Right cardiac atrium (tissue), 5 donors: ENCODE measurements around the gene NOSIP. TPM values are rescaled to one million over a fixed set of nuclear protein-coding genes. Genes with fewer than 3 reads are reported as not detected.

Experiments used
- ATAC-seq, 2 donors: fragments of 200-7000 bp; cut with Tn5 transposase; one replicate each; pipeline versions ENCODE4 v1.8.0 to v1.9.1; 2020; ENCODE audit warnings: moderate library complexity in 2 of 2, mild to moderate bottlenecking in 1 of 2
- DNase-seq, 3 donors: peaks; one replicate each; pipeline ENCODE4 v3.0.0-alpha.2; 2020
- H3K27ac ChIP-seq: one replicate; pipeline ENCODE4 v1.5.1; 2013; ENCODE audit warnings: mild to moderate bottlenecking, low read length, control low read depth, moderate library complexity
- H3K27me3 ChIP-seq: one replicate; pipeline ENCODE4 v1.6.1; 2013; ENCODE audit not compliant: control insufficient read depth, insufficient read depth
- H3K4me1 ChIP-seq: one replicate; pipeline ENCODE4 v1.6.1; 2013; ENCODE audit warnings: low read length; ENCODE audit not compliant: control insufficient read depth, insufficient read depth
- H3K4me3 ChIP-seq: one replicate; pipeline ENCODE4 v1.5.1; 2013; ENCODE audit warnings: low read length, control low read depth
- H3K9me3 ChIP-seq: one replicate; pipeline ENCODE4 v1.6.1; 2013; ENCODE audit warnings: low read length; ENCODE audit not compliant: control insufficient read depth
- WGBS: extraction: QIAGEN DNeasy Blood & Tissue Kit; methylation state at CpG from one replicate; pipeline ENCODE4 v1.1.7; 2013; 5-methylcytosine and 5-hydroxymethylcytosine counted together
- intact Hi-C, 4 donors: fragments of 100-400 bp; cut with DNase I; formaldehyde crosslinking; loops; one replicate each; pipeline versions ENCODE4 v1.11.0 to v1.14.0; 2022 to 2023
- polyA plus RNA-seq: library from polyadenylated mRNA; stranded (reverse); fragments of 200-250 nt; gene quantifications from one replicate; pipeline ENCODE4 v1.2.3, GENCODE V29; 2013
- total RNA-seq, 4 donors: library from RNA; stranded (reverse); fragmentation: NEBNext Ultra II Directional; extraction: Animal tissue kit (Norgen Biotek cat#: 25700); gene quantifications; one replicate each; pipeline ENCODE4 v1.2.1, GENCODE V29; 2021
- donor health status: healthy with polysubstance abuse.
- donor health status: DM: no; HTN: yes; CAD: no.
- donor health status: DM: no; HTN: no; CAD: no.
- donor health status: DM: no; HTN: yes; CAD: no; lungs with severe emphysema.
- donor health status: DM: yes; HTN: yes; CAD: no.

NOSIP gene
- total and polyA plus RNA-seq, 5 donors = 46.1 to 57.7 (median 49.0) TPM

DNA sequence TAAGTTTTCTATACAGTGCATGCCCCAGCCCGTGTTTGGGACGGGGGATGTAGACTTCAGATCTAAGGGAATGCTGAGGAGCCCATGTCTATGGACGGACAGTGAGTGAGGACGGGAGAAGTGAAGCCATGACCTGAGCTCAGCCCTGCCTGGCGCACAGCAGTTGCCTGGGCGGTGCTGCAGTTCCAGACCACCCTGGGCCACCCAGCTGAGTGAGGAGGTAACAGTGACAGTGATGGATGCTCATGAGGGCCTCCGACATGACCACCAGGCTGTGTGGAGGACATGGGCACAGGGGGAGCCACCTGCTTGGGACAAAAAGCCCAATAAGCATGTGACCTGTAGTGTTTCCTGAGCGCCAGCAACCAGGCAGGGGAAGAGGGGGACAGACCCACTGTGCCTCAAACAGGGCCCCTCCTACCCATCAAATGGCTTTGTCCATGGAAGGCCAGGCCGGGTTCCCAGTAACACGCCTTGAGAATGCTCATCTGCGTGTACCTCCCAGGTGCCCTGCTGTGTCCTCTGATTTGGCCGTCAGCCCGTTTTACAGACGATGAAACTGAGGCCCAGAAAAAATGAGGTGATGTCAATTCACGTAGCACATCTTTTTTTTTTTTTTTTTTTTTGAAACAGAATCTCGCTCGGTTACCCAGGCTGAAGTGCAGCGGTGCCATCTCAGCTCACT is 22.6 kb downstream of the NOSIP start:
- no peak for ATAC-seq
- H3K27ac ChIP-seq = no peak overlapping the region

DNA sequence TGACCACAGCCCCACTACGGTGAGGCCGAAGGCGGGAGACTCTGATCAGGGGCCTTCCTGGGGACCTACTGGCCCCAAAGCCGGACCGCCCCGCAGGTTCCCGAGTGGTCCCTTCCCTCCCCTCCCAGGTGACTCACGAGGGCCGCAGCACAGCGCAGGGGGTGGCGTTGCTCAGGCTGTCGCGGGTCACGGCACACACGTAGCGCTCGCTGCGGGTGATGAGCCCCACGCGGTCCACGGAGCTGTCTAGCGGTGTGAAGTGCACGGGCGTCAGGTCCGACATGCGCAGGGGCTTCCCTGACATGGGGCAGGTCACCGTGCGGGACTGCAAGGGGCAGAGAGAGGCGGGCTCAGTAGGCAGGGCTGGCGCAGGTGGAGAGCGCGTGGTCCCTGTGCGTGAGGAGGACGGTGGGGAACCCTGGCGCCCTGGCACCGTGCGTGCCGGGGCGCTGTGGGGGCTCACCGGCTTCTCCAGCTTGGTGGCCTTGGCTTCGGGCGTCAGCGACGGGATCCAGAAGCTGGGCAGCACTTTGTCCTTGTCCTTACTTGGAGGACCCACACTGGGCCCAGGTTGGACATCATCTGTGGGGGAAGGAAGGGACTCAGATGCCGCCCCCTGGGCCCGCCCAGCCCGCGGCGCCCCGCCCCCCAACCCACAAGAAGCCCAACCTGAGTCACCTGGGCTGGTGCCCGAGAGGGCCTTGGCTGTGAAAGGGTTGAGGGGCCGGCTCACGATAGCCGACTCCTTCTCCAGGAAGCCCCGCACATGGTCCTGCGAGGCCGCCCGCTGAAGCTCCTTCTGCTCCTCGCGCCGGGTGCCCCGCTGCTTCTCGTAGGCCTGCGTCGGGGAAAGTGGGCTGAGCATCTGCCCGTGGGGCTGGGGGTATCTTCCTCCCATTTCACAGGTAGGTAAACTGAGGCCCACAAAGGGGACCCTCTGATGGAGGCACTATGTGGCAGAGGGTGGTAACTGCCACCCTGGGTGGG is 23.7 kb downstream of the NOSIP start:
- H3K27me3 ChIP-seq = no peaks in the 10 kb centered on the region
- H3K4me1 ChIP-seq = no peaks in the 10 kb centered on the region
- H3K27ac ChIP-seq = no peak overlapping the region
- ATAC-seq = peak in 1 of 2 donors; percentile 9
- whole genome bisulfite sequencing = 83% methylated on average over 66 of the region's 66 CpGs
- intact Hi-C loops = no loop called here
- H3K9me3 ChIP-seq = no peaks in the 10 kb centered on the region
- peak in 1 of 3 donors; percentile 69 for DNase-seq
- H3K4me3 ChIP-seq = no peak overlapping the region

More for the DNA sequence above, 22.6 kb downstream of the NOSIP start:
- intact Hi-C loops = no loop called here
- H3K4me3 ChIP-seq = no peak overlapping the region
- no peaks in the 10 kb centered on the region for H3K9me3 ChIP-seq
- no peak for DNase-seq
- H3K27me3 ChIP-seq = no peaks in the 10 kb centered on the region
- H3K4me1 ChIP-seq = no peaks in the 10 kb centered on the region
- WGBS = 93% methylated on average over 18 of the region's 18 CpGs

DNA sequence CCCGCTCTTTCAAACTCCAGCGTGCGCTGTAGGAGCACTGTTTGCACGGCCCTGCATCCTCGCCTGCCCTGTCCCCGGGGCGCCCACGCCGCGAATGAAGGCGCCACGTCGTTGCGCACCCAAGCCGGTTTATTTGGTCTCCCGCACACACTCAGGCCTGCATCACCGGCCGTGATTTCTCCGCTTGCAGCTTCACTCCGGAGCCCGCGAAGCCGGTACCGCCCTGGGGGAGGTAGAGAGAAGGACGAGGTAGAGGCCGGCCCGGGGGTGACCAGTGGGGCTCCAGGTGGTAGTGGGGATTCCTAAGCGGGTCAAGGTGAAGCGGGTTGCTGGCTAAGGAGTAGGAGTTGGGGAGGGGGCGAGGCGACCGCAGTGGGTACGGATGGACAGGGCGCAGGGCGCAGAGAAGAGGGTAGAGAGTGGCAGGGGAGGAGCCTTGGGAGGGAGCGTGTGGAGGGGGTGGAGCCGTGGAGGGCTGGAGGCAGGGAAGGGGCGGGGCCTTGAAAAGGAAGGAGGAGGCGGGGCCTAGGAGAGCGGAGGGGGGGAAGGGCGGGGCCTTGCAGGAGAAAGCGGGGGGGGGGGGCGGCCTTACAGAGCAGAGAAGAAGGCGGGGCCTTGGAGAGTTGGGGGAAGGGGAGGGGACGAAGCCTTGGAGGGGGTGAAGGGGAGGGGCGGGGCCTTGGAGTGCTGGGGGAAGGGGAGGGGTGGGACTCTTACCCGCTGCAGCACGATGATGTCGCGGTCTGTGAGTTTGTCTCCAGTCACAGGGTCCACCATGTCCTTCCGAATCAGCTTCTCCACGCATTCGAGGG is 24.6 kb downstream of the NOSIP start:
- peak; percentile 56 to 73 for ATAC-seq
- 83% methylated on average over 51 of the region's 53 CpGs for WGBS

DNA sequence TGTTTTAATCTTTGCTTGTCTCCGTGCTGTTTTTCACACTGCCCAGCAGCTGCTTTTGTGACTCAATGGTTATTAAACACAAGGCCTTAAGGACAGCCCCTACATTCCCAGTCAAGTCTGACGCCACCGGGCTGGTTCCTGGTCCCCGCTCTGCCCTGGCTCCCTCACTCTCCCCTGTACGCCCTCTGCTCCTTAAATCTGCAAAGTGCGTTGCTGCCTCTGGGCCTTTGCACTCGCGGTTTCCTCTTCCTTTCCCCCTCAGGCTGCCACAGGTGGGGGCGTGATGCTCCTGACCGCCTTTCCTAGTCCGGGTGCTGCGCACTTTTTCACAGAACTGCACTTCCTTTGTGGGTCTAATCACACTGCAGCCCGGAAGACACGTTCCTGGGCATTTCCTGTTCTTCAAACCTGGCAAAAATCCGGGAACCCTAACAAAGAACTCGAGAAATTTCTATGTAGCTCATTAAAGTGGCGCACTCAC is 25.6 kb downstream of the NOSIP start:
- H3K27ac ChIP-seq = no peak overlapping the region
- WGBS = 65% methylated on average over 17 of the region's 17 CpGs
- DNase-seq (peak; percentile 45 to 78 (median 74)), ATAC-seq (peak; percentile 45 to 66)
- no peaks in the 10 kb centered on the region for H3K27me3 ChIP-seq
- no peaks in the 10 kb centered on the region for H3K4me1 ChIP-seq
- intact Hi-C loops = no loop called here
- H3K4me3 ChIP-seq = no peak overlapping the region
- H3K9me3 ChIP-seq = no peaks in the 10 kb centered on the region

More for the DNA sequence above, 24.6 kb downstream of the NOSIP start:
- Histone ChIP-seq H3K27ac (no peak overlapping the region), H3K27me3 (no peaks in the 10 kb centered on the region), H3K4me3 (no peak overlapping the region), H3K9me3 (no peaks in the 10 kb centered on the region), H3K4me1 (no peaks in the 10 kb centered on the region)
- intact Hi-C loops = no loop called here
- peak; percentile 68 to 84 (median 80) for DNase-seq

DNA sequence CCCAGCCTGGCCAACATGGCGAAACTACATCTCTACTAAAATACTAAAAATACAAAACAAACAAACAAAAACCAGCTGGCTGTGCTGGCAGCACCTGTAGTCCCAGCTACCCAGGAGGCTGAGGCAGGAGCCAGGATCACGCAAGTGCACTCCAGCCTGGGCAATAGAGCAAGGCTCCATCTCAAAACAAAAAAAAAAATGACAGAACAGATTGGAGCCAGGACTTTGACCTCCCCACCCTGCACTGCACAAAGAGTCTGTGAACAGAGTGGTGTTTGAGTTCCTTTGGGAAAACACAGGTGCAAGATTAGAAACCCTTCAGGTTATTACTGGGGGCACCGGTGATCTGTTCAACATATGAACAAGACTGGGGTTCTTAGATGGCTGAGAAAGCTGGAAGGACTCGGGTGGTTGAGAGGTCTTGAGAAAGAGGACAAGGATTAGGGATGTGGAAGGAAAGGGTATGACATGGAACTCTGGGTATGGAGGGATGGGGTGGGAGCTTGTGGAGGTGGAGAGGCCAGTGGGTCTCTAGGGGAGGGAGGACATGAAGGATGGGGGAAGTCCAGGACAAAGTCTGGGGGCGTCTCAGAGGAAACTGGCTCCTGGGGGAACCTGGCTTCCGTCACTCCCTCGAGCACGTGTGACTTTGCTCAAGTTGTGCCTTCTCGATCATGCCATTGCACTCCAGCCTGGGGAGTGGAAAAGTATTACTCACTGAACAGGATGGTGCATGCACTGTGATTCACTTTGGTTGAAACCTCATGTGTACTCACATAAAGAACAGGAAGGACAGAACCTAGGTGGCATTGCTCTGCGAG is 26.7 kb downstream of the NOSIP start:
- WGBS = 72% methylated on average over 10 of the region's 10 CpGs
- no peaks in the 10 kb centered on the region for H3K27me3 ChIP-seq
- ATAC-seq (no peak), DNase-seq (no peak)
- no peaks in the 10 kb centered on the region for H3K9me3 ChIP-seq
- intact Hi-C loops = no loop called here
- H3K4me1 ChIP-seq = no peaks in the 10 kb centered on the region
- H3K27ac ChIP-seq = no peak overlapping the region
- H3K4me3 ChIP-seq = no peak overlapping the region

DNA sequence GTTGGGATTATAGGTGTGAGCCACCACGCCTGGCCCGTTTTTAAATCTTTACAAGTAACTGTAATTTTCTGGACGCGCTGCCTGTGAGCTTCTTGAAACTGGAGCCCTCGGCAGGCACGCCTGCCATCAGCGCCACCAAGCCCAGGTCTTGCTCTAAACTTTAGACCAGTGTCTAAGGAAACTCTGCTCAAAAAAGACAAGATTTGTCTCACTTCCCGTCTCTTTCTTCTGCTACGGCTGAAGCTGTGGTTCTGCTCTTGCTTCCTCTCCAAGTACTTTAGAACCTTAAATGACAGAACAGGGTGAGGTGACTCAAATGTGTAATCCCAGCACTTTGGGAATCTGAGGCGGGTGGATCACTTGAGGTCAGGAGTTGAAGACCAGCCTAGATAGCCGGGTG is 27.6 kb downstream of the NOSIP start:
- 87% methylated on average over 11 of the region's 11 CpGs for WGBS
- no peak overlapping the region for H3K27ac ChIP-seq
- ATAC-seq = no peak

DNA sequence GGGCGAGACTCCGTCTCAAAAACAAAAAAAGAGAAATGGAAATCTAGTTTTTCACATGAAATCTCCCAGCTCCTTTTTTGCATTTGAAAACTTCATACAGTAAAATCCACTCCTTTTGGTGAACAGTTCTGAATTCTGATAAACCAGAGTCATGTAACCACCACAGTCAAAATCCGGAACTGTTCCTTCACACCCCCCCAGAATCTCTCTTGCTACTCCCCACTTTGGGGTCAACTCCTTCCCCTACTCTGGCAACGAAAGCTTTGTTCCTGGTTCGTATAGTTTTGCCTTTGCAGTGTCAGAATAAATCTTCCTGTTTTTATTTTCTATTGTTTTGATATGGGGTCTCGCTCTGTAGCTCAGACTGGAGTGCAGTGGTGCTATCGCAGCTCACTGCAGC is 28.8 kb downstream of the NOSIP start:
- H3K9me3 ChIP-seq = no peaks in the 10 kb centered on the region
- no peak for ATAC-seq
- no peak overlapping the region for H3K4me3 ChIP-seq
- no peak for DNase-seq
- H3K4me1 ChIP-seq = no peaks in the 10 kb centered on the region
- WGBS = 88% methylated on average over 7 of the region's 7 CpGs
- H3K27me3 ChIP-seq = no peaks in the 10 kb centered on the region
- H3K27ac ChIP-seq = no peak overlapping the region
- intact Hi-C loops = no loop called here

More for the DNA sequence above, 27.6 kb downstream of the NOSIP start:
- Histone ChIP-seq H3K4me1 (no peaks in the 10 kb centered on the region), H3K27me3 (no peaks in the 10 kb centered on the region), H3K9me3 (no peaks in the 10 kb centered on the region), H3K4me3 (no peak overlapping the region)
- intact Hi-C loops = no loop called here
- DNase-seq = no peak

DNA sequence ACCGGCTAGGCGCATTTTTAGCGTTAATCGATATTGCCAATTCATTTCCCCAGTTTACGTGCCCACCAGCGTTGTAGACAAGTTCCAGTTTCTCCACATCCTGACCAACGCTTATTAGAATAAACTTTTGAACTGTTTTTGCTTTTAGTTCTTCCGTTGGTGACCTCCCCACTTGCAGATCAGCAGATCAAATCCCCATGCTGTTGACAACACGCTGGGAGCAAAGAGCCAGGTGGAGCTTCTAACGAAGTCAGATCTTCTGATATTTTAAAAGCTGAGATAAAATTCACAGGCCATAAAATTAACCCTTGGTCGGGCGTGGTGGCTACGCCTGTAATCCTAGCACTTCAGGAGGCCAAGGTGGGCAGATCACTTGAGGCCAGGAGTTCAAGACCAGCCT is 31.3 kb downstream of the NOSIP start:
- Histone ChIP-seq H3K4me1 (no peaks in the 10 kb centered on the region), H3K27me3 (no peaks in the 10 kb centered on the region), H3K27ac (no peak overlapping the region), H3K9me3 (no peaks in the 10 kb centered on the region), H3K4me3 (no peak overlapping the region)
- ATAC-seq (no peak), DNase-seq (no peak)
- WGBS = 73% methylated on average over 13 of the region's 13 CpGs
- intact Hi-C loops = no loop called here

DNA sequence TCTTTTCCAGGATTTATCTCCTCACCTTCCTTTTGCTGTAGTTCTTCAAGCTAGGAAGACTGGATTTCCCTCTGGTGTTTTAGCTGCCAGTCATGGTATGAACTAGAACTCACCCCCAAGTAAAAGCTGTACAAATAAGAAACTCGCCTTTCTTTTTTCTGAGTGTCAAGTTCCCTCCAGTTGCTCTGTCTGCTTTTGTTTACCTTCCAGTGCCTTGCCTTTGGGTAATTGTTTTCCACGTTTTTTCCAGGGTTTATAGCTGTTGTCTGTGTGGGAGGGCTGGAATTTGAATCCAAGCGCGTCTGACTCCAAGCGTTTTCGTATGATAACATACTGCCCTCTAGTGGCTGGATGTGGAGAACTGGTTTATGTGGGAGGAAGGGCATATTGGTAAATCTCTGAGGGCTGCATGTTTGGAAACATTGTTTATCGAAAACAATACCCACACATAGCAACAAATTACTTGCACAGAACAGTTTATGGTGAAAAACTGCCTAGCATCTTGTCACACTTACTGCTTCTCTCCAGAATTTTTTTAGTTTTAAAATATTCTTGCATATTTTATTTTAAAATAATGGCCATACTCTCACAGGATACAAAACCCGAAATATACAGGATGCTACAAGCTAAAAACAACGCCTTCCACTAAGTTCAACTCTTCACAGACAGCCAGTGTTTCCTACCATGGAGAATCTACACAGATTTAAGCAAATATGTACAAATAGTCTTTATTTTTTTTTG is 33.4 kb downstream of the NOSIP start:
- peak; percentile 77 to 84 for ATAC-seq
- peak in 1 of 3 donors; percentile 76 for DNase-seq

More for the DNA sequence above, 33.4 kb downstream of the NOSIP start:
- H3K27me3 ChIP-seq = no peaks in the 10 kb centered on the region
- no peaks in the 10 kb centered on the region for H3K4me1 ChIP-seq
- no peaks in the 10 kb centered on the region for H3K9me3 ChIP-seq
- intact Hi-C loops = loop anchor here in 2 of 4 donors (2.0 kb wide), 2 partner anchors 40 to 72 kb away; partner anchors contain the start of gene FLT3LG (in 2 of the 2)
- H3K27ac ChIP-seq = no peak overlapping the region
- no peak overlapping the region for H3K4me3 ChIP-seq
- 8% methylated on average over 9 of the region's 9 CpGs for WGBS
